GM12891 (cell line): Measurements from ENCODE around the gene LRRC17.

Experiments used
- PAX5 ChIP-seq: IDR thresholded peaks from 2 replicates; pipeline ENCODE4 v1.6.1; 2011; ENCODE audit warnings: low read length, moderate library complexity, mild to moderate bottlenecking; ENCODE audit not compliant: insufficient read depth, severe bottlenecking
- POLR2A ChIP-seq: IDR thresholded peaks from 2 replicates; pipeline ENCODE4 v1.6.1; 2011; ENCODE audit warnings: low read depth, low read length, control low read depth

DNA sequence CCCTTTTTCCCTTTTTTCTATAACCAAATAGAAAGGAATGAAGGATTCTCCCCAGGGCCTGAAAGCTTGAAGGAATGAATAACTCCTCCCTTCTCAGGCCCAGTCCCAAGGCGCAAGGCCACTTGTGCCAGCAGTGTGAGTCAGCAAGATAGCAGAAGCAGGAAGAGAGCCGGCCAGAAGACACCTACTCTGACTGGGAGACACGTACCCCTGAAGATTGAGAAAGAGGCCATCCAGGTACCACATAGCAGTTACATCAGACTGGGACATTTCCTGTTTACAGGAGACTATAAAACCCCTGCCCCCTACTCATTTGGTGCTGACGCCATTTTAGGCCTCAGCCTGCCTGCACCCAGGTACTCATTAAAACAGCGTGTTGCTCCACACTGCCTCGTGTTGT lies 65.5 kb downstream of the LRRC17 start:
- TF ChIP-seq POLR2A (no peak), PAX5 (no peak)
